K562 (cell line): ENCODE data around the gene CHST14. TPM values are rescaled to one million over a fixed set of nuclear protein-coding genes. Genes with fewer than 3 reads are reported as not detected.
A peak's percentile ranks its signal among the peaks of the same experiment; 100 is the strongest.

Source experiments
- CAMTA2 ChIP-seq: fragments of 250-450 bp; sonication (Bioruptor Pico); conservative IDR thresholded peaks from 2 replicates; pipeline ENCODE4 v1.5.1; 2022
- HDAC8 ChIP-seq: fragments of 450-650 bp; IDR thresholded peaks from 2 replicates; pipeline ENCODE4 v1.6.1; 2016; ENCODE audit warnings: mild to moderate bottlenecking, missing genetic modification characterization, moderate library complexity, missing compliant biosample characterization
- HMGN3 ChIP-seq: IDR thresholded peaks from 2 replicates; pipeline ENCODE4 v1.6.1; 2011; ENCODE audit warnings: borderline replicate concordance, low read depth, mild to moderate bottlenecking, mixed read lengths, low read length; ENCODE audit not compliant: insufficient read length; ENCODE audit errors: extremely low read depth
- KLF6 ChIP-seq: fragments of 250-450 bp; sonication (Bioruptor Pico); IDR thresholded peaks from 2 replicates; pipeline ENCODE4 v1.4.0; 2020; ENCODE audit warnings: mild to moderate bottlenecking, moderate library complexity, borderline replicate concordance
- MAFF ChIP-seq: IDR thresholded peaks from 2 replicates; pipeline ENCODE4 v1.6.1; 2012; ENCODE audit warnings: low read length, improper control_type of control experiment
- MGA ChIP-seq: fragments of 450-650 bp; IDR thresholded peaks from 2 replicates; pipeline ENCODE4 v1.6.1; 2016; ENCODE audit warnings: mild to moderate bottlenecking, moderate library complexity
- MXD1 ChIP-seq: fragments of 250-450 bp; sonication (Bioruptor Pico); IDR thresholded peaks from 2 replicates; pipeline ENCODE4 v1.8.0; 2021; ENCODE audit warnings: borderline replicate concordance, mild to moderate bottlenecking, moderate library complexity; ENCODE audit not compliant: poor library complexity, severe bottlenecking
- POU5F1 ChIP-seq: fragments of 150-350 bp; IDR thresholded peaks from 2 replicates; pipeline ENCODE4 v1.6.1; 2014; ENCODE audit warnings: borderline replicate concordance, low read length, low read depth, mild to moderate bottlenecking; ENCODE audit not compliant: partially characterized antibody
- ZNF76 ChIP-seq: fragments of 250-450 bp; sonication (Bioruptor Pico); IDR thresholded peaks from 2 replicates; pipeline ENCODE4 v1.4.0; 2020; ENCODE audit warnings: mild to moderate bottlenecking, moderate library complexity, borderline replicate concordance
- polyA plus RNA-seq, 8 experiments: library from polyadenylated mRNA; depleted of rRNA in 4 of 8; stranded (reverse) in 5 of 8; unstranded in 3 of 8; fragments of >200 nt; fragmentation: Nextera tagmentation in 2 of 8; fragmentation: Illumina TruSeq in 1 of 8; extraction: Ambion mirVana in 2 of 8; extraction: Trizol in 1 of 8; gene quantifications; 2 replicates each; pipeline versions ENCODE4 v1.2.1 to v1.2.3, GENCODE V29; 2011 to 2014; ENCODE audit warnings: inconsistent platforms in 1 of 8, missing spikeins in 1 of 8
- total RNA-seq, 7 experiments: library from RNA; depleted of rRNA in 6 of 7; stranded (reverse); fragments of >200 nt in 6 of 7; fragmentation: Illumina TruSeq in 2 of 7; extraction: Trizol in 2 of 7; gene quantifications; 2 replicates each; pipeline versions ENCODE4 v1.2.1 to v1.2.3, GENCODE V29; 2011 to 2021; ENCODE audit warnings: low replicate concordance in 1 of 7
- TF ChIP-seq, protein P1 (sequence below): IDR thresholded peaks from 2 replicates; pipeline ENCODE4 v1.6.1; 2014; ENCODE audit warnings: antibody characterized with exemption
- TF ChIP-seq, protein P2 (sequence below): fragments of 450-650 bp; IDR thresholded peaks from 2 replicates; pipeline ENCODE4 v1.6.1; 2017; ENCODE audit warnings: antibody characterized with exemption

The CHST14 gene
- total and polyA plus RNA-seq, 9 of the 15 experiments (the other 6 are each of a cell fraction or from before 2014, with no cell fraction given), result 1.6 to 12.1 (median 4.5) TPM

DNA sequence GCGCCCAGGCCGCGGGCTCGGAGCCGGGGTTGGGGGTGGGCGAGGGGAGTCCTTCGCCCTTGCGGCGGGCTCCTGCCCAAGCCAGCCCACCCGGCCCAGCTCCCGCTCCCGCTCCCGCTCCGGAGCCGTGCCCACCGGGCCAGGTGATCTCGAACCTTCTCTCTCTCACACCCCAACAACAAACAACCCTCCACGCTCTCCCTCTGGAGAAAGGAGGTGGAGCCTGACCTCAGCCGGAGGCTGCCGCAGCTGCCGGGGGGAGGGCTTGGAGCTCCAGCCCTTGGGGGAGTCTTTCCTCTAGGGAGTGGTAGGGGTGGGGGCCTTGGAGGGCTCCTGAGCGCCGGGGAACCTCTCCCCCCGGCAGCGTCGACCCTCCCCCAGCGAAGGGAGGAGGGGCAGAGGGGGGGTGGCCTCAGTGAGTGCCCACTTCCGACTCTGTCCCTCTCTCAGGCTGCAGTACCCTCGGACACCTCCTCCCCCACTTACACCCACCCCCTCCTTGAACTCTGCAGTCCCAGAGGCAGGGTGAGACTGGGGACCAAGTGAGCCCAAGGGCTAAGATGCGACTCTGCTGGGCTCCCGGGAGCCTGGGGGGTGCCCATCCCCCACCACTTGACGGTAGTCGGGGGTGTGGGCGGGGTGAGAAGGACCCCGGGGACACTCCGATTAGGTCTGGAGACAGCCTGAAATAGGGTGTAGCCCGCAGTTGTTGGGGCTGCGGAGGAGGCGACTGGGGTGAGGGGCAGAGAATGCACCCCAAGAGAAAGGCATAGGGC is 34.5 kb upstream of the CHST14 start (continued):
- no peak for TF ChIP-seq POU5F1
- no peak for TF ChIP-seq MXD1 (CRISPR knock-in tag)
- no peak for TF ChIP-seq MAFF
- no peak for TF ChIP-seq MGA
- no peak for TF ChIP-seq ZNF76
- TF ChIP-seq KLF6 (CRISPR knock-in tag), result no peak
- TF ChIP-seq, protein P1, sequence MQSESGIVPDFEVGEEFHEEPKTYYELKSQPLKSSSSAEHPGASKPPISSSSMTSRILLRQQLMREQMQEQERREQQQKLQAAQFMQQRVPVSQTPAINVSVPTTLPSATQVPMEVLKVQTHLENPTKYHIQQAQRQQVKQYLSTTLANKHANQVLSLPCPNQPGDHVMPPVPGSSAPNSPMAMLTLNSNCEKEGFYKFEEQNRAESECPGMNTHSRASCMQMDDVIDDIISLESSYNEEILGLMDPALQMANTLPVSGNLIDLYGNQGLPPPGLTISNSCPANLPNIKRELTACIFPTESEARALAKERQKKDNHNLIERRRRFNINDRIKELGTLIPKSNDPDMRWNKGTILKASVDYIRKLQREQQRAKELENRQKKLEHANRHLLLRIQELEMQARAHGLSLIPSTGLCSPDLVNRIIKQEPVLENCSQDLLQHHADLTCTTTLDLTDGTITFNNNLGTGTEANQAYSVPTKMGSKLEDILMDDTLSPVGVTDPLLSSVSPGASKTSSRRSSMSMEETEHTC, result no peak
- TF ChIP-seq CAMTA2 (CRISPR knock-in tag), result no peak
- TF ChIP-seq HMGN3, result peak; percentile 15
- TF ChIP-seq, protein P2, sequence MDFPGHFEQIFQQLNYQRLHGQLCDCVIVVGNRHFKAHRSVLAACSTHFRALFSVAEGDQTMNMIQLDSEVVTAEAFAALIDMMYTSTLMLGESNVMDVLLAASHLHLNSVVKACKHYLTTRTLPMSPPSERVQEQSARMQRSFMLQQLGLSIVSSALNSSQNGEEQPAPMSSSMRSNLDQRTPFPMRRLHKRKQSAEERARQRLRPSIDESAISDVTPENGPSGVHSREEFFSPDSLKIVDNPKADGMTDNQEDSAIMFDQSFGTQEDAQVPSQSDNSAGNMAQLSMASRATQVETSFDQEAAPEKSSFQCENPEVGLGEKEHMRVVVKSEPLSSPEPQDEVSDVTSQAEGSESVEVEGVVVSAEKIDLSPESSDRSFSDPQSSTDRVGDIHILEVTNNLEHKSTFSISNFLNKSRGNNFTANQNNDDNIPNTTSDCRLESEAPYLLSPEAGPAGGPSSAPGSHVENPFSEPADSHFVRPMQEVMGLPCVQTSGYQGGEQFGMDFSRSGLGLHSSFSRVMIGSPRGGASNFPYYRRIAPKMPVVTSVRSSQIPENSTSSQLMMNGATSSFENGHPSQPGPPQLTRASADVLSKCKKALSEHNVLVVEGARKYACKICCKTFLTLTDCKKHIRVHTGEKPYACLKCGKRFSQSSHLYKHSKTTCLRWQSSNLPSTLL, result no peak
- TF ChIP-seq HDAC8 (tag), result no peak
